Activated CD4-positive, alpha-beta memory T cell treated with anti-CD3 and anti-CD28 coated beads for 36 hours (primary cell): Measurements from ENCODE around the gene GLTP. TPM values are rescaled to one million over a fixed set of nuclear protein-coding genes. Genes with fewer than 3 reads are reported as not detected.
A peak's percentile ranks its signal among the peaks of the same experiment; 100 is the strongest.

Experiments used
- CTCF ChIA-PET: fragments of 350-600 bp; sonication (Branson Sonifier 250); formaldehyde crosslinking; loops from one replicate; lab custom pipeline; 2021; ENCODE audit warnings: antibody characterized with exemption, inconsistent platforms; lab: Charles Lee
- POLR2A ChIA-PET: fragments of 350-600 bp; sonication (Branson Sonifier 250); formaldehyde crosslinking; loops from one replicate; lab custom pipeline; 2021; ENCODE audit warnings: antibody characterized with exemption; lab: Charles Lee
- DNase-seq: peaks from one replicate; pipeline ENCODE4 v3.0.0-alpha.2; 2020
- H3K27ac Mint-ChIP-seq: one replicate; pipeline ENCODE4 v1.8.0; 2021; ENCODE audit warnings: mixed read lengths
- H3K27me3 Mint-ChIP-seq: one replicate; pipeline ENCODE4 v1.8.0; 2021; ENCODE audit warnings: mixed read lengths
- H3K36me3 Mint-ChIP-seq: one replicate; pipeline ENCODE4 v1.8.0; 2021; ENCODE audit warnings: mixed read lengths
- H3K4me1 Mint-ChIP-seq: one replicate; pipeline ENCODE4 v1.8.0; 2021; ENCODE audit warnings: low read depth, mixed read lengths
- H3K4me3 Mint-ChIP-seq: one replicate; pipeline ENCODE4 v1.8.0; 2021; ENCODE audit warnings: mild to moderate bottlenecking, mixed read lengths
- H3K9me3 Mint-ChIP-seq: one replicate; pipeline ENCODE4 v1.8.0; 2021; ENCODE audit warnings: mixed read lengths
- intact Hi-C: fragments of 100-400 bp; cut with micrococcal nuclease; formaldehyde crosslinking; loops from one replicate; pipeline ENCODE4 v1.15.1; 2023
- total RNA-seq, 2 experiments: library from RNA; stranded (reverse); gene quantifications; one replicate each; pipeline ENCODE4 v1.2.3, GENCODE V29; 2021

Gene GLTP
- total RNA-seq, 2 experiments from 2014 or later: 20.9 to 21.1 TPM

DNA sequence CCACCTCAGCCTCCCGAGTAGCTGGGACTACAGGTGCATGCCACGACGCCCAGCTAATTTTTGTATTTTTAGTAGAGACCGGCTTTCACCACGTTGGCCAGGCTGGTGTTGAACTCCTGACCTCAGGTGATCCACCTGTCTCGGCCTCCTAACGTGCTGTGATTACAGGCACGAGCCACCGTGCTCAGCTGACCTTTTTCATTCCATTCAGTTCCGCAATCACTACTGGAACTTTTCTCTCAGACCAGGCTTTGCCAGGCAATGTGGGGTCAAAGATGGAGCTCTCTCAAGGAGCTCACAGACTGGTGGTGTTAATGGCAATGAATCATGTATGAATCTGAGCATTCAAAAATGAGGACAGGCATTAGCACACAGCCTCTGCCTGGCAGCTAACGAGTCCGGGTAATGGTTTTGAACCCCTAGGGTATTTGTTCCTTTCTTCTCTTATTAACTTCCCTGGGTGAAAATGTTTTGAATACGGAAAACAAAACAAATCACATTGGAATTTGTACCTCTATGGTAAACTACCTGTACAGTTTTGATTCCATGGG lies 10.4 kb upstream of the GLTP start:
- ChIA-PET CTCF (no interaction called here), POLR2A (no interaction called here)
- intact Hi-C loops: no loop called here
- H3K4me3 Mint-ChIP-seq: no peak overlapping the region
- H3K4me1 Mint-ChIP-seq: peaks cover 38% of the 10 kb centered on the region
- no peaks in the 10 kb centered on the region for H3K36me3 Mint-ChIP-seq
- peak overlapping the region; percentile 8 for H3K27ac Mint-ChIP-seq
- DNase-seq: no peak
- H3K9me3 Mint-ChIP-seq: no peaks in the 10 kb centered on the region
- no peaks in the 10 kb centered on the region for H3K27me3 Mint-ChIP-seq

DNA sequence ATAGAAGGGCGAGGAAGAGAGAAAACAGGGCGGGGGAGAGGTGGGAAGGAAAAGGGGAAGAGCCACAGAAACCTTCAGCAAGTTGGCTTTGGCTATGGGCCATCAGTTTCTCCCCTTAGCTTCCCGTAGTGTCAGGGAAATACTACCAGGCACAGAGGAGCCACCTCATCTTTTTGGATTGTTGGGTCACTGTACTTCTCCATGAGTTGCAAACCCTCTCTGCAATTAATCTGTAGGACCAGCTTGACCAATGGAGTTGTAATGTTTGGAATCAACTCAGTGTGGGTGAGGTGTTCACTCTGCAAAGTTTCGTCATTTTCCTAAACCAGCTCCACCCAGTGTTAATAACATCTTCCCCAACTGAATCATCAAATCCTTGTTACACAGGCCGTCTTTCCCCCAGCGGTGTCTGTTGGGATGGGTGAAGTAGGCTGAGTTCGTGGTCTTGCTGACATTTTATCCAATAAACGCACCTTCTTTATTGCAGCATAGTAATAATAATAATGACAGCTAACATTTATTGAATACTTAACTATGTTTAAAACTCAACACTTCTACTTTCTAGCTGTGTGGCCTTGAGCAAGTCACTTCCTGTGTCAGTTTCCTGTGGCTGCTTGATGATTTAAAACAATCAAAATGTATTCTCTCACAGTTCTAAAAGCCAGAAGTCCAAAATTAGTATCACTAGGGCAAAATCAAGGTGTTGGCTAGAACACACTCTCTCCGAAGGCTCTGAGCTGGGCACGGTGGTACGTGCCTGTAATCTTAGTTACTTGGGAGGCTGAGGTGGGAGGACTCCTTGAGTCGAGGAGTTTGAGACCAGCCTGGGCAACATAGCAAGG lies 8.1 kb upstream of the GLTP start:
- peak overlapping the region; percentile 27 for H3K4me3 Mint-ChIP-seq

DNA sequence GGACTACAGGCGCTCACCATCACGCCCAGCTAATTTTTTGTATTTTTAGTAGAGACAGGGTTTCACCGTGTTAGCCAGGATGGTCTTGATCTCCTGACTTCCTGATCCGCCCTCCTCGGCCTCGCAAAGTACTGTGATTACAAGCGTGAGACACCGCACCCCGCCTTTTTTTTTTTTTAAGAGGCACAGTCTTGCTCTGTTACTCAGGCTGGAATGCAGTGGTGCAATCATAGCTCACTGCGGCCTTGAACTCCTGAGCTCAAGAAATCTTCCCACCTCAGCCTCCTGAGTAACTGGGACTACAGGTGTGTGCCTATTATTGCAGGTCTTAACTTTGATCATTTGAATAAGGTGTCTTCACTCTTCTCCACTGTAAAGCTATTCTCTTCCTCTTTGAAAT lies 5.3 kb upstream of the GLTP start:
- ChIA-PET CTCF (interaction anchor here (1.3 to 1.7 kb wide), 2 partner anchors 33 to 41 kb away, joined by 3 to 4 read pairs; no protein-coding TSS in a partner anchor), POLR2A (no interaction called here)
- no peaks in the 10 kb centered on the region for H3K9me3 Mint-ChIP-seq
- H3K36me3 Mint-ChIP-seq: no peaks in the 10 kb centered on the region
- peaks cover 34% of the 10 kb centered on the region for H3K4me1 Mint-ChIP-seq
- no peak for DNase-seq
- no peak overlapping the region for H3K27ac Mint-ChIP-seq
- H3K27me3 Mint-ChIP-seq: no peaks in the 10 kb centered on the region
- H3K4me3 Mint-ChIP-seq: no peak overlapping the region
- intact Hi-C loops: loop anchor here (5.0 to 10.0 kb wide), 3 partner anchors 117 to 399 kb away; partner anchors contain the start of genes ATP2A2, MMAB and MVK

More for the DNA sequence above, 8.1 kb upstream of the GLTP start:
- Mint-ChIP-seq H3K4me1 (peaks cover 38% of the 10 kb centered on the region), H3K36me3 (no peaks in the 10 kb centered on the region), H3K9me3 (no peaks in the 10 kb centered on the region), H3K27me3 (no peaks in the 10 kb centered on the region), H3K27ac (peak overlapping the region; percentile 94)
- ChIA-PET POLR2A (interaction anchor here (0.7 to 2.2 kb wide), 3 partner anchors 12 to 1258 kb away, joined by 3 to 14 read pairs (median 5); partner anchors contain the start of gene TCHP), CTCF (interaction anchor here (1.1 to 2.5 kb wide), 7 partner anchors 12 to 543 kb away, joined by 3 to 12 read pairs (median 6); partner anchors contain the start of gene TCHP)
- peak; percentile 66 for DNase-seq
- intact Hi-C loops: loop anchor here (1.0 to 10.0 kb wide), 4 partner anchors 12 to 396 kb away; partner anchors contain the start of genes ATP2A2, MMAB, MVK and TCHP

DNA sequence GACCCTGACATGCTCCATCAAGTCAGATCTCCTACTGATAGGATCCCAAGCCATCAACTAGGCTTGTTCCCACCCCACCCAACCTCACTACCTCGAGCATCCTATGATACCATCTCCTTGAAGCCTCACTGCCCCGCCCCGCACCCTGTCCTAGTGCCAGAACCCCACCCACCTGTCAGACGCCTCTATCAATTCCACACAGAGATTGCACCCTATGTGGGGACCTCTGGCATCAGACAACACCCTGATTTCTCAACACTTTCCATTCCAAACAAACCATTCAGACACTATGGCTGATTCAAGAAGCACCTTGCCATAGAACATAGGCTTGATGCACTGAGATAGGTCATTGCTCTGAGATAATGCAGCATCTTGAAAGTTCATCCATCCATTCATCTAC lies 3.1 kb upstream of the GLTP start:
- no peak overlapping the region for H3K27ac Mint-ChIP-seq
- H3K27me3 Mint-ChIP-seq: no peaks in the 10 kb centered on the region
- no peaks in the 10 kb centered on the region for H3K9me3 Mint-ChIP-seq
- DNase-seq: no peak
- intact Hi-C loops: loop anchor here (10.0 kb wide), 2 partner anchors 309 to 401 kb away; partner anchors contain the start of genes ATP2A2, MMAB and MVK
- H3K36me3 Mint-ChIP-seq: no peaks in the 10 kb centered on the region
- CTCF ChIA-PET: interaction anchor here (1.6 kb wide), 1 partner anchor 30 kb away, joined by 5 read pairs; no protein-coding TSS in a partner anchor
- POLR2A ChIA-PET: no interaction called here
- no peak overlapping the region for H3K4me3 Mint-ChIP-seq
- peaks cover 34% of the 10 kb centered on the region for H3K4me1 Mint-ChIP-seq

DNA sequence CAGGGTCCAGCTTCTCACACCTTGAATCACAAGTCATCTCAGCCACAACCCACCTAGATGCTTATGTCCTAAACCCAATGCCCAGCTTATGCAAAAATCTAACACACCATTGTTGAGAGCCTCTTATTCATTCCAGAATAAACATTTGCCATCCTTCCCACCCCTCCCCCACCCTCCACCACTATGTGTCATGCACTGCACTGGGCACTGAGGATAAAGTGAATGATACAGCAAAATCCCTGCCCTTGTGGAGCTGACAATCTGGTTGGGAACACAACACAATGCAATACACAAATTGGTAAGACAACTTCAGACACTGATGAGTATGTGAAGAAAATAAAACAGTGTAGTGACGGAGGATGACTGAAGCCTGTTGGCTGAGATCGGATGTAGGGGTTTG lies 1.4 kb upstream of the GLTP start:
- H3K4me1 Mint-ChIP-seq: peaks cover 34% of the 10 kb centered on the region
- DNase-seq: no peak
- H3K36me3 Mint-ChIP-seq: no peaks in the 10 kb centered on the region
- H3K27ac Mint-ChIP-seq: no peak overlapping the region
- no peak overlapping the region for H3K4me3 Mint-ChIP-seq
- H3K9me3 Mint-ChIP-seq: no peaks in the 10 kb centered on the region
- CTCF ChIA-PET: interaction anchor here (1.2 to 1.8 kb wide), 4 partner anchors 28 to 284 kb away, joined by 3 to 10 read pairs (median 6); no protein-coding TSS in a partner anchor
- POLR2A ChIA-PET: no interaction called here
- H3K27me3 Mint-ChIP-seq: no peaks in the 10 kb centered on the region
- intact Hi-C loops: loop anchor here (10.0 kb wide), 2 partner anchors 307 to 403 kb away; partner anchors contain the start of genes ATP2A2, MMAB and MVK

DNA sequence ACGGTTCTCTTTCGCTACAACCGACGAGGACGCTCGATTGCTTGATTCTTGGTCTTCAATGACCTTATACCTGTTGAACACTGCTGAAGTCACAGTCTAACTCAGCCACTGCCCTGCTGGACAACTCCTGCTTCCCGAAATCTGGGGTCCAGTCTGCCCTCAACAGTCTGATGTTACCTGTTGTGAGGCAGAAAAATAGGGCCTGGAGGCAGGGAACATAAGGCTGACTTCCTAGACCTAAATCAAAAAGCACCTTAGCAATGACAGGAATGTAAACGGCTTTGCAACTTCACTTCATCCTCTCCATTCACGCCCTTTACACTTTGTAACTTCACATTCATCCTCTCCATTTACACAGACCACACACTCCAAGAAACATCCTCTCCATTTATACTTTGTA lies 597 bp upstream of the GLTP start:
- no peaks in the 10 kb centered on the region for H3K36me3 Mint-ChIP-seq
- peak overlapping the region; percentile 5 for H3K27ac Mint-ChIP-seq
- no peaks in the 10 kb centered on the region for H3K9me3 Mint-ChIP-seq
- CTCF ChIA-PET: interaction anchor here (1.2 to 1.8 kb wide), 4 partner anchors 28 to 283 kb away, joined by 3 to 10 read pairs (median 6); no protein-coding TSS in a partner anchor
- POLR2A ChIA-PET: no interaction called here
- DNase-seq: no peak
- H3K4me1 Mint-ChIP-seq: peaks cover 38% of the 10 kb centered on the region
- no peaks in the 10 kb centered on the region for H3K27me3 Mint-ChIP-seq
- intact Hi-C loops: loop anchor here (1.0 to 10.0 kb wide), 4 partner anchors 28 to 404 kb away; partner anchors contain the start of genes ATP2A2, MMAB and MVK
- H3K4me3 Mint-ChIP-seq: peak overlapping the region; percentile 83

DNA sequence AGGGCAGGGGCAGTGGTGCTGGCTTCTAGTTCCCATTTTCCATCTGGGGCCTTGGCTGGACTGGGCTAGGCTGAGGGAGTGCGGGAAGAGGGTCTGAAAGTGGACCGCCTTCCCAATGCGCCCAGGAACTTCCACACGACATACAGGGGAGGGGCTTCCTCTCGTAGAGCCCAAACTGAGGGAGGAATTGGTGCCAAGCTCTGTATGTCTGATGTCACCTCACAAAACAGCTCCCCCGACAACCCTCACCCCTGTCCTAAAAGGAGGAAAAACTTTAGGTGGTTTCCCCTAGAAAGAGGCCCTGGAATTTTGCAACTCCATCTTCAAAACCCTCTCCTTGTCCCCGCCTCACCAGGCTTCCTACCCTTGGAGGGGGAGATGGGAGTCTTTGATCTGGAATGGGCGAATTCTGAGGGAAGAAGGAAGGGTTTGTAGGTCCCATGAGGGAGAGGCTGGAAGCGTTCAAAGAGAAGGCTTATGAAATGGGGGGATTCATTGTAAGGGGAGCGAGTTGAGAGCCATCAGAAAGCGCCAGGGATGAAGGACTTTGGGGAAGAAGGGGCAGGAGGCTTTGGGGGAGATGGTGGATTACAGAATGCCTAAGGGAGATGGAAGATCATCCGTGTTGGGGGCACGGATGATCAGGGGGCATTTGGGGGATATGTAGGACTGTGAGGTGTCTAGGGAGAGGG lies 844 bp downstream of the GLTP start:
- DNase-seq: no peak
- Mint-ChIP-seq H3K36me3 (no peaks in the 10 kb centered on the region), H3K9me3 (no peaks in the 10 kb centered on the region), H3K4me1 (peaks cover 50% of the 10 kb centered on the region), H3K27ac (peak overlapping the region; percentile 79), H3K4me3 (peak overlapping the region; percentile 94), H3K27me3 (no peaks in the 10 kb centered on the region)
- CTCF ChIA-PET: interaction anchor here (1.0 to 4.1 kb wide), 4 partner anchors 23 to 75 kb away, joined by 3 to 20 read pairs (median 4); no protein-coding TSS in a partner anchor
- intact Hi-C loops: loop anchor here (1.0 to 10.0 kb wide), 4 partner anchors 26 to 405 kb away; partner anchors contain the start of genes ATP2A2, MMAB and MVK
- POLR2A ChIA-PET: no interaction called here

DNA sequence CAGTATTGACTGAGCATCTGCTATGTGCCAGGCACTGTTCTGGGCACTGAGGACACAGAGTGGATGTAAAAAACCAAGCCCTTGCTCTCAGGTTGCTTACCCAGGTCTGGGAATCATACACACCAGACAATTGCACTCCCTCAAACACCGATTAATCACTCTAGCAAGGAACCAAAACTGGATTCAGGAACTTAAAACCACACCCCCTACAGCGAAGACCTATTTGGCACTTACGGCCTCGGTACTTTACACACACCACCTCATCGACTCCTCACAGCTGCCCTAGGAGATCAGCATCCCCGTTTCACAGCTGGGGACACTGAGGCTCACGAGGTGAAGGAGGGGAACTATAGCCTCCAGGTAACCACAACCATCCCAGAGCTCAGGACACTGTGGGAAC lies 1.6 kb downstream of the GLTP start:
- POLR2A ChIA-PET: no interaction called here
- H3K27ac Mint-ChIP-seq: no peak overlapping the region
- no peaks in the 10 kb centered on the region for H3K36me3 Mint-ChIP-seq
- peaks cover 50% of the 10 kb centered on the region for H3K4me1 Mint-ChIP-seq
- intact Hi-C loops: no loop called here
- H3K9me3 Mint-ChIP-seq: no peaks in the 10 kb centered on the region
- no peak for DNase-seq
- H3K27me3 Mint-ChIP-seq: no peaks in the 10 kb centered on the region
- peak overlapping the region; percentile 94 for H3K4me3 Mint-ChIP-seq
- CTCF ChIA-PET: interaction anchor here (1.0 to 4.1 kb wide), 4 partner anchors 22 to 74 kb away, joined by 3 to 20 read pairs (median 4); no protein-coding TSS in a partner anchor

DNA sequence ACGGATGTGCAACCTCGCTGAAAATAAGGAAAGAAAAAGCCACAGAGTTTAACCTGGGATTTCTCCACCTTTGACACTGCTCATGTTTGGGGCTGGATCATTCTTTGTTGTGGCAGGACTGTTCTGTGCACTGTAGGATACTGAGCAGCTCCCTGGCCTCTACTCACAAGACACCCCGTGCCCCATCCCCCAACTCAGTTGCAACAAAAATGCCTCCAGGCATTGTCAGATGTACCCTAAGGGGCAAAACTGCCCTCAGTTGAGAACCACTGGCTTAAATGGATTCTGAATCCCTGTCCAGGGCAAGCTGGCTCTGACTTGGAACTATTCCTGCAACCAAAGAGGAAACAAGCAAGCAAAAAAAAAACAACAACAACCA lies 2.1 kb downstream of the GLTP start:
- intact Hi-C loops: no loop called here

DNA sequence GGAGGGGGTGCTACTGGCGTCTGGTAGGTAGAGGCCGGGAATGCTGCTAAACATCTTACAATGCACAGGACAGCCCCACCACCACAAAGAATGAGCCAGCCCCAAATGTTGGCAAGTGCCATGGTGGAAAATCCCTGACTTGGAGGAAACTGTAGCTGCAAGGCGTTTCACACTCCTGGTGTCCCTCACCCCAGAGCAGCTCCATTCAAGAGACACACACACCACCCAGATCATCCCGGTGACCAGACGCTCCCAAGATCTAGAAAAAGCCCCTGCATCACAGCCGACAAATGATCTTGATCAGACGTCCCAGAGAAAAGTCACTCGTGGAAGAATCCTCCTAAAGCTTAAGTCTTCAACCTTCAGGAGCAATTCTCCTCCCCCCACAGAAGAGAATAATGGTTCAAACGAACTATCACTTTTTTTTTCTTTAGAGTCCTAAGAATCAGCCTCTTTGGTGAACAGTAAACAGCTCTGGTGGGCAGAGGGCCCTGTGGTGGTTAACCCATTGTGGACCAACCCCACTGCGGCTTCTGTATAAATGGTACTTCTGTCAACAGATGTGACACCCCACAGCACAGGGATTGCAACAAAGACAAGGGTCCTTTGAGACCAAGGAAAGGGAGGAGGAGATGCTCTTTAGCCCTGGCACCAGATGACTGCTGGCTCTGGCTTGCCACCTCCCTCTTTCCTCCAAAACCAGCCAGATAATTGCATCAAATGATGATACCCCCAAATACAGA lies 2.7 kb downstream of the GLTP start:
- CTCF ChIA-PET: interaction anchor here (0.7 to 4.1 kb wide), 5 partner anchors 23 to 280 kb away, joined by 3 to 20 read pairs (median 8); no protein-coding TSS in a partner anchor
- POLR2A ChIA-PET: no interaction called here
- H3K4me1 Mint-ChIP-seq: peaks cover 50% of the 10 kb centered on the region
- no peaks in the 10 kb centered on the region for H3K36me3 Mint-ChIP-seq
- no peak overlapping the region for H3K4me3 Mint-ChIP-seq
- no peaks in the 10 kb centered on the region for H3K27me3 Mint-ChIP-seq
- intact Hi-C loops: no loop called here
- no peaks in the 10 kb centered on the region for H3K9me3 Mint-ChIP-seq
- no peak overlapping the region for H3K27ac Mint-ChIP-seq
- no peak for DNase-seq

More for the DNA sequence above, 2.1 kb downstream of the GLTP start:
- Mint-ChIP-seq H3K4me3 (no peak overlapping the region), H3K27ac (no peak overlapping the region), H3K27me3 (no peaks in the 10 kb centered on the region), H3K36me3 (no peaks in the 10 kb centered on the region), H3K9me3 (no peaks in the 10 kb centered on the region), H3K4me1 (peaks cover 50% of the 10 kb centered on the region)
- ChIA-PET POLR2A (no interaction called here), CTCF (interaction anchor here (1.2 to 4.1 kb wide), 3 partner anchors 24 to 73 kb away, joined by 3 to 20 read pairs (median 8); no protein-coding TSS in a partner anchor)
- no peak for DNase-seq

DNA sequence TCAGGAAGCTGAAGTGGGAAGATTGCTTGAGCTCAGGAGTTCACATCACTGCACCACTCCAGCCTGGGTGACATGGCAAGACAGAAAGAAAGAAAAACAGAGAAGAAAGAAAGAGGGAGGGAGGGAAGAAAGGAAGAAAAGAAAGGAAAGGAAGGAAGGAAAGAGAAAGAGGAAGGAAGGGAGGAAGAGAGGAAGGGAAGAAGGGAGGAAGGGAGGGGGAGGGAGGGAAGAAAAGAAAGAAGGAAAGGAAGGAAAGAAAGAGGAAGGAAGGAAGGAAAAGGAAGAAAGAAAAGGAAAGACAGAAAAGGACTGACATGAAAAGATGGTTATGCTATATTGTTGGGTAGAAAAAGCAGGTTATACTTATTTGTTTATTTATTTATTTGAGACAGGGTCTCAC lies 3.9 kb downstream of the GLTP start:
- no peaks in the 10 kb centered on the region for H3K9me3 Mint-ChIP-seq
- H3K4me3 Mint-ChIP-seq: no peak overlapping the region
- H3K27me3 Mint-ChIP-seq: no peaks in the 10 kb centered on the region
- CTCF ChIA-PET: interaction anchor here (1.3 to 4.1 kb wide), 3 partner anchors 23 to 71 kb away, joined by 3 to 20 read pairs (median 10); no protein-coding TSS in a partner anchor
- no peaks in the 10 kb centered on the region for H3K36me3 Mint-ChIP-seq
- H3K27ac Mint-ChIP-seq: no peak overlapping the region
- DNase-seq: no peak
- peaks cover 54% of the 10 kb centered on the region for H3K4me1 Mint-ChIP-seq
- intact Hi-C loops: no loop called here
- POLR2A ChIA-PET: no interaction called here
